ENCODE measurements around the gene NDUFC1.
"Not testable (repeated sequence)": the region's sequence is repeated elsewhere in the genome, so short reads cannot be mapped to it uniquely, and the experiment has no call there.

NDUFC1 gene

GRCh38 chr4:139297001-139297410, 5.3 kb downstream of the NDUFC1 start:
- DNase-seq (ENCODE audit: low read depth), result no peak

GRCh38 chr4:139295942-139296299, 6.4 kb downstream of the NDUFC1 start:
- DNase-seq (ENCODE audit: low read depth), result no peak

DNA sequence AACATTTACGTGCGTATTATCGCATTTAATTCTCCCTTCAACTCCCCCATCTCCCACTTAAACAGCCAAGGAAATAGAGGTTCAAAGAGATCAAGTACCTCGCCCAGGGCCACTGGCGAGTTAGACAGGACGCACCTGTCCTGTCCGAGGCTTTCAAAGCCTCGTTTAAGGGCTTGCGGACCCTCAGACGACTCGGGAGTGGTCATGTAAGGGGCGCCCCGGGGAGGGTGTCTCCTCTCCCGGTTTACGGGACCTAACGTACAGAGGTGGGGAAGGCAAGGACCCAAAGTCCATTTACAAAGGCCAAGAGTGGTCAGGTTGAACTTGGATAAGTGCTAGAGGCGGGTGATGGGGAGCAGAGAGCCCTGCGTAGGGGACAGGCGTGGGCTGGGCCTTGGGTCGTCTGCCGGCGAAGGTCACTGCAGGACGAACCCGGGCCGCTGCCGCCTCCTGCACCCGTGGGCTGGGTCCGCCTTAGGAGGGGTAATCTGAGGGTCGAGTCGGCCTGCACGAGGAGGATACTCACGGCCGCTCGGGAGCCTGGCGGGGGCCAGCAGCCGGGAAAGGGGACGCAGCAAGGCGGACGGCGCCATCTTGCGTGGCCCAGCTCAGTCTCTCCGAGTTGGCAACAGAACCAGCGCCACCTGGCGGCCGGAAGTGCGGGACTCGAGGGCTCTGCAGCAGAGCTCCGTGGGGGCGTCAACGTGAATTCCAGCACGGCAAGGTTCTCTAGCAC, 6.9 kb downstream of the NDUFC1 start:
- peak; percentile 97 for DNase-seq (ENCODE audit: low read depth)

- no peak for DNase-seq (ENCODE audit: low read depth)
These were observed 16.0 kb downstream of the NDUFC1 start for GRCh38 chr4:139286186-139286698.

DNA sequence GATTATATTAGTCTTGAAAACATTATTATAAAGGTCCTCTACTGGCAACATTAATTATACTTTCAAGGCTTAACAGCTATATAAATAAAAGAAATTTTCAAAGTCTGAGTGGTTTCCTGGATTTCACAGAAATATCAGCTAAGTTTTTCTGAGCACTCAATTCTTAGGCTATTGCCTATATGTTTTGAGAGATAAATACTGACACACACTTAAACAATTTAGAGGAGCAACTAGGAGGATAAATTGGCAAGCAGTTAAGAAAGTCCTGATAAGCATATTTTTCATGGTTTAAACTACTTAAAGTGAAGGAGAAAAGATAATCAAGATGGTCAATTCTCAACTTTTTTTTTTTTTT, 19.6 kb downstream of the NDUFC1 start:
- no peak for DNase-seq (ENCODE audit: low read depth)

GRCh38 chr4:139282065-139282720, 20.1 kb downstream of the NDUFC1 start:
- DNase-seq (ENCODE audit: low read depth), result no peak

DNA sequence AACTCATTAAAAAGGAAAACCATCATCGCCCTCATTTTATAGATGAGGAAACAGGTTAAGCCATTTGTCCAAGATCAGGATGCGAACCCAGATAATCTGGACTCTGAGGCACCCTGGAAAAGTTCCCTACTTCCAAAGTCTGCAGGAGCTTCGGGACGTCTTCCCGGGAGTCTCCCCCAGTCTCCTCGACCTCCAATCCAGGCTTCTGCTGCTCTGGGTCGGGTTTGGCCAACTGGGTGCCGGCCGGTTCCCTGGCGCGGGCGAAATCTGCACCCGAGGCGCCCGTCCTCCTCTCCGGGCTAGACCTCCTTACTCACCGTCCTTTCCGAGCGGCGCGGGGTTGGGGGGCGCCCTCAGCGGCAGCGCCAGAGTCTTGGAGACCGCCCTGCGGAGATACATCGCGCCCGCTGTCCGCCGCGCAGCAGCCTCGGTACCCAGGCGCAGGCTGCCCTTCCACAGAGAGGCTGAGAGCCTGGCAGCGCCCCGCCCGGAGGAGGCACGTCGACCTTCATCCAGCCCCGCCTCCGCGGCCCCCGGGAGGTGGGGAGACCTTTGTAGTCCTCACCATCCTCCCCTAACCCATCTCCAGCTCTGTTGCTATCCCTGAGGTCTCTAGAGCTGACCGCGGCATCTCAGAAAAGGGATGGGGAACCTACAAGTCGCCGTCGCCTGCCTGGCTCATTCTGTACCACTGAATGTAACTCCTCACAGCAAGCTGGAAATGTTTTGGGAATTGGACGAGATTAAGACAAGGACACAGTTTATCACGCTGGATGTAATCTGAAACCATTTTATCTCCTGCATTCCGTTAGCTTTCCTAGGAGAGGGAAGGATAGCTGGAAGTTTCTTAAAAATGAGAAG, 22.3 kb downstream of the NDUFC1 start, which contains the start of gene MGARP:
Gene MGARP (minus strand): TSS at position 466 of the 861 bp plus-strand sequence. CDS start 67 bp downstream, at position 399.
- peak; percentile 19 for DNase-seq (ENCODE audit: low read depth)

GRCh38 chr4:139278912-139279759, 23.1 kb downstream of the NDUFC1 start:
- DNase-seq (ENCODE audit: low read depth), result no peak

GRCh38 chr4:139278485-139278884, 23.8 kb downstream of the NDUFC1 start:
- no peak for DNase-seq (ENCODE audit: low read depth)

GRCh38 chr4:139275281-139275735, 27.0 kb downstream of the NDUFC1 start:
- no peak for DNase-seq (ENCODE audit: low read depth)

DNA sequence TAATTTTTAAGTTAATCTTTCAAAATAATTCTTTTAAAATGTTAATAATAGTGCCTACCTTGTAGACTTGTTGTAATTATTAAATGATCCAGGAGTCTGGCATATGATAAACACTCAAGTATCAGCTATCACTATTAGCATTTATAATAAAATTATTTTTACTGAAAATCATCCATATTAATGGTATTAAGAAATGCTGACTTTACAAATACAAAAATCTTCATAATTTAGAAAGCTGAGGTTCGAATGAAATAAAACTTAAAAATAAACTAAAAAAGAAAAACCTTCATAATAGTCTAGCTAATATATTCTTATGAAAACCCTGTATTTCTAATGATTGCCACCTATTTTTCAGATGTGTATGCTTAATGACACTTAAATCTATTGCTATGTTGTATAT, 27.5 kb downstream of the NDUFC1 start:
- DNase-seq (ENCODE audit: low read depth), result no peak

DNA sequence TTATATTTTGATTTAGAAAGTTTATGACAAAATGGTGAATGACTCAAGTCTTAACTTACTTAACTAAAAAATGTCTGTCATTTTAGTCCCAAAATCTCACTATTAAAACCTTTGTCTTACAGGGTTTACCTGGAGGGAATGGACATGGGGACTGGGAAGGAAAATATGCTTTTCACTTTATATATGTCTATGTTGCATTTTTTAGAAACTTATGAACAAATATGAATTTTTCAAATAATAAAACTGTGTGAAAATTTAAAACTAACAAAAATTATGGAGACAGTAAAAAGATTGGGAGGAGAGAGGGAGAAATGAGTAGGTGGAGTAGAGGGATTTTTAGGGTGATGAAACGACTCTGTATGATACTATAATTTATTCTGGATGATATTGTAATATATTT, 28.4 kb downstream of the NDUFC1 start:
- no peak for DNase-seq (ENCODE audit: low read depth)

DNA sequence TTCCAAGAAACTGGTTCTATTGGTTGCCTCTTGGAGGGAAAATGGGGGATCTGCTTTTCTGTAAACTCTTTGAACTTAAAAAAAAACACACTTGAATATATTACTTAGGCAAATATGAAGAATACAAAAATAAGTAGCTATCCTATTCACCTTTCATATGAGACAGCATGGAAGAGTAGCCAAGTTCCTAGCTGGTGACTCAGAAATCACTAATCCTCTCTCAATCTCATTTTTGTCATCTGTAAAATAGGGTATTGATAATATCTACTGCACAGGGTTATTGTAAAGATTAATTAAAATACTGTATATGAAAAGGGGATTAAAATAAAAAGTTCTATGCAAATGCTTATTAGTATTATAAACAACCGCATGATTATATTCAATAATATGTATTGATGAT, 35.0 kb downstream of the NDUFC1 start:
- DNase-seq (ENCODE audit: low read depth), result no peak

GRCh38 chr4:139266583-139267257, 35.6 kb downstream of the NDUFC1 start:
- DNase-seq (ENCODE audit: low read depth), result peak; percentile 79

- no peak for DNase-seq (ENCODE audit: low read depth)
These were observed 36.1 kb downstream of the NDUFC1 start for GRCh38 chr4:139266208-139266582.

- no peak for DNase-seq (ENCODE audit: low read depth)
These were observed 36.6 kb downstream of the NDUFC1 start for GRCh38 chr4:139265654-139266053.

DNA sequence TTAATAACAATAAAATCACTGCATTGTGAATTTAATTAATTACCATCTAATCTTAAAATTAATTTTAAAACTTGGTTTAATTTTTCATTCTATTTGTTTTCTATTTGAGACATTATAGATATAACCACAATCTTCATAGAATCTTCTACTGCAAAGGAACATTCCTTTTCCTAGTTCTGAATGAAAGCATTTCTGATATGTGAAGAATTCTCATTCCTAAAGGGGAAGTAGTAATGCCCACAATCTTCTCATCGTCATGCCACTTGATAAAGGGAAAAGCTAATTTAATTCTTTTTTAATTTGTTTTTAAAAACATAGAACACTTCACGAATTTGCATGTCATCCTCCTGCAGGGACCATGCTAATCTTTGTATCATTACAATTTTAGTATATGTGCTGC, 45.9 kb downstream of the NDUFC1 start:
- DNase-seq (ENCODE audit: low read depth), result no peak

GRCh38 chr4:139255581-139255980, 46.7 kb downstream of the NDUFC1 start:
- DNase-seq (ENCODE audit: low read depth), result not testable (repeated sequence)

DNA sequence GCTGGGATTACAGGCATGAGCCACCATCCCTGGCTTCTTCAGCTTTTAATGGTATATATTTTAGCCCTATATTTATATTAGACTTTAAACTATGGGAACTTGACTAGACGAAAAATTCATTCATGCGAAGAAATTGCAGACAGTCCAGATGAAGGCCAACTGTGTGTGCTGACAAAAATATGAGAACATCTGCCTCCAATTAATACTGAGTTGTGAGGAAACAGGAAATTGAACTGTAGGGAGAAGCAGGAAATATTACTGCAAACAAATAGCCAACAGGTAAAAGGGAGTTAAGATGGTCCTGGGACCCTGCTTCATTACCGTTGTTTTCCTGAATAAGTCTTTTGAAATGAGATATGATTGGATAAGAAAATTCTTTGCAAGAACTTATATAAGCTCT, 48.6 kb downstream of the NDUFC1 start:
- DNase-seq (ENCODE audit: low read depth), result no peak

- DNase-seq (ENCODE audit: low read depth), result no peak
These were observed 49.2 kb downstream of the NDUFC1 start for GRCh38 chr4:139253046-139253445.

GRCh38 chr4:139247700-139248238, 54.5 kb downstream of the NDUFC1 start:
- DNase-seq (ENCODE audit: low read depth), result no peak
